ENCODE data around the gene DUSP21.

DNA sequence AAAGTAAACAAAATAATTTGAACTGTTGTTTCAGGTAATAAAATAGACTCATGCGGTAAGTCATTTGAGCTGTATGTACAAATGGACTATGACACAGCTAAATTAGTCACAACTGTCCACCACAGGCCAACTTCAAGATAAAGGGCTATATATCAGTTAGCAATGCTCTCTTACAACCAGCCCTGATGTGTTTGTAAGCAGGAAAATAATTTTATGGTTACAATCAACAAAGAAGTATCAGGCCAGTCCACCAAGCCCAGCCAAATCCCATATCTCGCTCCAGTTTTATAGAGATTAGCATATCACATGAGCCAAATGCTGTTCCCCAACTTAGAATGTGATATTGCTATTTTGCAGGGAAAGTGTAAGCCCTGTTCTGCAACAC, 511 bp upstream of the DUSP21 start:
- no peak for TF ChIP-seq POLR2AphosphoS2 (IDR thresholded peaks at IDR 0.05; ENCODE audit: low read depth, low read length)
- TF ChIP-seq YY1 (IDR thresholded peaks at IDR 0.05; ENCODE audit: low read depth, low read length) = no peak
- no peak for TF ChIP-seq CTCF (IDR thresholded peaks at IDR 0.05 in 2 of 3, conservative IDR thresholded peaks at IDR 0.05 in 1 of 3; ENCODE audit: control insufficient read depth in 2 of 3, extremely low read depth in 1 of 3, insufficient read depth in 1 of 3, low read depth in 3 of 3, low read length in 3 of 3)
